Measurements from ENCODE around the gene DMWD. TPM values are rescaled to one million over a fixed set of nuclear protein-coding genes. Genes with fewer than 3 reads are reported as not detected.
A peak's percentile ranks its signal among the peaks of the same experiment; 100 is the strongest.

The DMWD gene
- total RNA-seq, 4 donors from 2014 or later, result 9.1 to 32.2 (median 23.5) TPM

GRCh38 chr19:45816236-45817009 lies 23.8 kb upstream of the DMWD start:
- Histone ChIP-seq H3K4me1 (peaks cover 20 to 73% (median 23%) of the 10 kb centered on the region in 3 donors), H3K4me3 (peak overlapping the region in 1 of 4 donors; percentile 56), H3K9me3 (no peaks in the 10 kb centered on the region), H3K27me3 (peaks cover 0 to 19% (median 0%) of the 10 kb centered on the region in 4 donors), H3K27ac (no peak overlapping the region), H3K36me3 (peaks cover 0 to 32% (median 0%) of the 10 kb centered on the region in 3 donors)
- no peak for DNase-seq
- WGBS, 2 donors, result 20 to 60% methylated on average over 1 to 2 of the region's 18 CpGs
- TF ChIP-seq POLR2A (IDR thresholded peaks at IDR 0.05) (no peak), CTCF (IDR thresholded peaks at IDR 0.05) (no peak)
- intact Hi-C loops (cut with DNase I), result no loop called here

- TF ChIP-seq POLR2A (IDR thresholded peaks at IDR 0.05) (no peak), CTCF (IDR thresholded peaks at IDR 0.05) (no peak)
- Histone ChIP-seq H3K27ac (no peak overlapping the region), H3K27me3 (peaks cover 0 to 19% (median 0%) of the 10 kb centered on the region in 4 donors), H3K9me3 (no peaks in the 10 kb centered on the region), H3K4me1 (peaks cover 20 to 69% (median 23%) of the 10 kb centered on the region in 3 donors), H3K4me3 (peak overlapping the region in 3 of 4 donors; percentile 24 to 56 (median 37)), H3K36me3 (peaks cover 0 to 24% (median 0%) of the 10 kb centered on the region in 3 donors)
- intact Hi-C loops (cut with DNase I), result no loop called here
- DNase-seq, result no peak
- WGBS, 2 donors, result 33 to 34% methylated on average over 4 to 15 of the region's 44 CpGs
Observed at GRCh38 chr19:45815481-45816216, 23.0 kb upstream of the DMWD start.

- WGBS, 2 donors, result 44 to 47% methylated on average over 18 of the region's 40 CpGs
- no peak for DNase-seq
- Histone ChIP-seq H3K4me1 (peaks cover 20 to 71% (median 28%) of the 10 kb centered on the region in 3 donors), H3K9me3 (no peaks in the 10 kb centered on the region), H3K27ac (no peak within 1 kb of the TSS), H3K27me3 (peaks cover 0 to 19% (median 0%) of the 10 kb centered on the region in 4 donors), H3K4me3 (peak within 1 kb of the TSS in 3 of 4 donors; percentile 24 to 56 (median 37)), H3K36me3 (peaks cover 0 to 17% (median 0%) of the 10 kb centered on the region in 3 donors)
- intact Hi-C loops (cut with DNase I), result no loop called here
- TF ChIP-seq POLR2A (IDR thresholded peaks at IDR 0.05) (no peak), CTCF (IDR thresholded peaks at IDR 0.05) (no peak)
Observed at GRCh38 chr19:45814851-45815480, 22.3 kb upstream of the DMWD start, which contains the start of gene RSPH6A. Gene RSPH6A (minus strand): TSS chr19:45815308. CDS start chr19:45815176, 132 bp downstream.

GRCh38 chr19:45814166-45814780 lies 21.6 kb upstream of the DMWD start:
- DNase-seq, result no peak
- H3K4me1 ChIP-seq, result peaks cover 20 to 74% (median 33%) of the 10 kb centered on the region in 3 donors
- WGBS, 2 donors, result 54 to 55% methylated on average over 4 of the region's 12 CpGs
- no peak overlapping the region for H3K27ac ChIP-seq
- H3K9me3 ChIP-seq, result no peaks in the 10 kb centered on the region
- TF ChIP-seq POLR2A (IDR thresholded peaks at IDR 0.05) (no peak), CTCF (IDR thresholded peaks at IDR 0.05) (no peak)
- H3K4me3 ChIP-seq, result no peak overlapping the region
- intact Hi-C loops (cut with DNase I), result no loop called here
- peaks cover 0 to 19% (median 0%) of the 10 kb centered on the region in 4 donors for H3K27me3 ChIP-seq
- H3K36me3 ChIP-seq, result peaks cover 0 to 10% (median 0%) of the 10 kb centered on the region in 3 donors
